GM18858 (cell line): ENCODE data around the gene TBCC.

Source experiments
- ATAC-seq: cut with Tn5 transposase; IDR thresholded peaks from one replicate; pipeline ENCODE4 v1.9.1; 2021; ENCODE audit not compliant: unreplicated experiment

The TBCC gene, protein sequence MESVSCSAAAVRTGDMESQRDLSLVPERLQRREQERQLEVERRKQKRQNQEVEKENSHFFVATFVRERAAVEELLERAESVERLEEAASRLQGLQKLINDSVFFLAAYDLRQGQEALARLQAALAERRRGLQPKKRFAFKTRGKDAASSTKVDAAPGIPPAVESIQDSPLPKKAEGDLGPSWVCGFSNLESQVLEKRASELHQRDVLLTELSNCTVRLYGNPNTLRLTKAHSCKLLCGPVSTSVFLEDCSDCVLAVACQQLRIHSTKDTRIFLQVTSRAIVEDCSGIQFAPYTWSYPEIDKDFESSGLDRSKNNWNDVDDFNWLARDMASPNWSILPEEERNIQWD

GRCh38 chr6:42745640-42746462 is at the start of gene TBCC:
Gene TBCC, minus strand, starts transcription at chr6:42746103. Its CDS starts 30 bp downstream, at chr6:42746073.
- peak; percentile 83 for ATAC-seq

GRCh38 chr6:42795651-42796050 is 49.7 kb upstream of the TBCC start:
- ATAC-seq = no peak

DNA sequence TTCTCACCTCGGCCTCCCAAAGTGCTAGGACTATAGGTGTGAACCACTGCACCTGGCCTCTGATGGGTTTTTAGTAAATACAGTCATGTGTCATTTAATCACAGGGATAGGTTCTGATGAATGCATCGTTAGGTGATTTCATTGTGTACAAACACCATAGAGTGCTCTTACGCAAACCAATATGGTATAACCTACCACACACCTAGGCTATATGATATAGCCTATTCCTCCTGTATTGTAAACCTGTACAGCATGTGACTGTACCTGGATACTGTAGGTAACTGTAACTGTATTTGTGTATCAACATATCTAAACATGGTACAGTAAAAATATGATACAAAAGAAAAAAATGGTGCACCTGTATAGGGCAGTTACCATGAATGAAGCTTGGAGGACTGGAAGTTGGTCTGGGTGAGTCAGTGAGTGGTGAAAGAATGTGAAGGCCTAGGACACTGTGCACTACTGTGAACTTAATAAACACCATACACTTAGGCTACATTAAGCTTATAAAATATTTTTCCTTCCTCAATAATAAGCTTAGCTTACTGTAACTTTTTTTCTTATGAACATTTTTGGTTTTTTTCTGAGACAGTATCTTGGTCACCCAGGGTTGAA is 45.9 kb upstream of the TBCC start:
- no peak for ATAC-seq

- ATAC-seq = no peak
Measured at GRCh38 chr6:42790549-42791181, 44.8 kb upstream of the TBCC start.

- ATAC-seq = no peak
Measured at GRCh38 chr6:42788671-42789070, 42.8 kb upstream of the TBCC start.

GRCh38 chr6:42787063-42787472 is 41.2 kb upstream of the TBCC start:
- ATAC-seq = no peak

DNA sequence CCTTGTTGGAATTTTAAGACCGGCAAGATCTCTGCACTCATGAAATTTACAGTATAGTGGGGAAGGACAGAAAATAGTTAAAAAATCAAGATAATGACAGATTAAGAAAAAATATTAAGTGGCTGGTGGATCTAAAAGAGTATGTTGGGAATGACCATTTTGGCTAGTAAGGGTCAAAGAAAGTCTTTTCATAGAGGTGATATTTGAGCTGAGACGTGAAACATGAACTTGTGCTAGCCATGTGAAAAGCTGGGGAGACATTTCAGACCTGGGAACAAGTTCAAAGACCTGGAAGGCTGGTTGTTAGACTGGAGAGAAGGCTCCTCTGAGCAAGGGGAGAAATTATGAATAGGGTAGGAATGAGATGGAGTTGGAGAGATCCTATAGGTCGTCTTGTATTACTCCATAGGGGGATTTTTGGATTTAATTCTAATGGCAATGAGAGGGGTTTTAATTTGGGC is 40.7 kb upstream of the TBCC start:
- ATAC-seq = no peak

GRCh38 chr6:42784717-42785498 is 39.0 kb upstream of the TBCC start:
- ATAC-seq = no peak

GRCh38 chr6:42783876-42784642 is 38.2 kb upstream of the TBCC start:
- no peak for ATAC-seq

DNA sequence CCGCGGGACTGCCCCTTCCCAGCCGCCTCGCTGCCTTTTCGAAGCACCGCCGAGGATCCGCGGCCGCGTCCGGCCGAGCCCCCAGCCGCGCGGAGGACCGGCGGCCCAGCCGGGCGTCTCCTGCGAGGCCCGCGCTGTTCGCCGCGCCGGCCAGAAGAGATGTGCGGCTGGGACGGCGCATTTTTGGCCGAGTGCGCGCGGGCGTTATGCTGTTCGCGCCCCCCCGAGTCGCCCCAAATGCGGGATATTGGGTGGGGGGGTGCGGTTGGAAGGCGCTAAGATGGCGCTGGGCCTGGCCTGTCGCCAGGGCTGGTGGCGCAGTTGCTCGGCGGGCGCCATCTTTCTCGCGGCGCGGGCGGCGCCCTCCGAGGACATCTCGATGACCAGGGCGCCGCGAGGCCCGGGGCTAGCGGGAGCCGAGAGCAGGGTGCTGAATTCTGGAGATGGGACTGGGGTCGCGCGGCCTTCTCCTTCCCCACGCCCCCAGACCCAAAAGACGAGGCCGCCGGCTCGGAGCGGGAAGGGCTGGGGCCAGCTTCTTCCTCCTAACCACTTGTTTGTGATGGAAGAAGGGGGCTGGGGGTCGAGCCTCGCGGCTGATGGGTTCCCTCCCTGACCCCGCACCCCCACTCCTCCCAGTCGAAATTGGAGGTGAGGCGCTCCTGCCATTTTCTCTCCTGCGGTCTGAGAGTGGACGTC is 37.4 kb upstream of the TBCC start:
- ATAC-seq = no peak

DNA sequence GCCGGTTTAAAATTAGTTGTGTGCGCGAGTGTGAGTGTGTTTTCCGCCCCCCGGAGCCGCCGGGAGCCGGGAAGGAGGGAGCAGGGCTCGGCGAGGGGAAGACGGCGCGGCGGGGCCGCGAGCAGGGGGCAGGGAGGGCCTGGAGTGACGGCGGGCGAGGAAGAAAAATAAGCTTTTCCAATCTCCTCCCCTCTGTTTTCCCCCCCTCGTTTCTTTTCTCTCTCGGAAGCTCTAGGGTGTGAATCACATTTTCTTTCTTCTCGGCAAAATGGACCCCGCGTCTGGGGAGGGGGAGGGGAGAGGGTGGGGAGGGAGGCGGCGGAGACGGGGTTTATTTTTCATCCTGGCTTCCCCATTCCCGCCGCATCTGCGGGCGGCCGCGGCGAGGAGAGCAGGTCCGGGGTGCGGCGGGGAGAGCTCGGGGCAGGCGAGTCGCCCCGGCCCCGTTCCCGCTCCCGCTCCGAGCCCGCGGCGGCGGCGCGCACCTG is 36.8 kb upstream of the TBCC start:
- no peak for ATAC-seq

DNA sequence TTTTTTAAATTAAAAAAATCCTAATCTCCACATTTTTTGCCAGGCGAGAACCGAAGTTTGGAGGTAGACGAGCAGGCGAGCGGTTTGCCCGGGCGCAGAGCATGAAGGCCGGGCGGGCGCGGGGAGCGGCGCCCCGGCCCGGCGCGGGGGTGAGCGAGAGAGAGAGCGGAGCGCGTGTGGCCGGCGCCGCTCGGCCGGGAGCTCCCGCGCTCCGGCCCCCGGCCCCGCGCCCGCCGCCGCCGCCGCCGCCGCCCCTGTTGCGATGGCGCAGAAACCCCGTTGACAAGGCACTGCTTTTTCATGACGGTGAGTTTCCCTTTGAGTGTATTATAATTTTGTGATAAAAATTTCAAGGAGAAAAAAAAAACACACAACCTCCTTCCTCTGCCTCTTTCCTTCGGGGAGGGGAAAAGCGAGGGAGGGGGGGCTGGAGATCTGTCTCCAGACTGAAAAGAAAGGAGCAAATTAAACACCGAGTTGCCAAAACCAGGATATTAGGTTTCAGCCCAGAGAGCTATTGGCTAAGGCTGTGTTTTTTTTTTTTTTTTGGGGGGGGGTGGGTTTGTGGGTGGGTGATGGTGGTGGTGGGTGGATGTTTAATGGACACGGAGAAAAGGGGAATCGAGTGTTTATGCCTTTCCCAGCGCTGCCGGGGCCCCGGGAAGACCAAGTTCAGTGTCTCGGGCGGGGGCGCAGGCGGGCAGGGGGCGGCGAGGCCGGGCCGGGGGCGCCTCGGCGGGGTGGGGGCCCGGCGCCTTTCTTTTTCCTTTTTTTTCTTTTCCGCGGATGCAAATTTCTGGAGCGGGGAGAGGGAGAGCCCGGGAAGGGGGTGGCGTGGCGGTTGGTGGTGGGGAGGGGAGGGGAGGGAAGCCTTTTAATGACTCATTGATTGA is 36.1 kb upstream of the TBCC start, which contains the start of gene BICRAL:
TSS of gene BICRAL (plus strand) at position 257 of the 893 bp plus-strand sequence. CDS start 39,971 bp downstream, outside the sequence.
- ATAC-seq = no peak

GRCh38 chr6:42781546-42781795 is 35.6 kb upstream of the TBCC start:
- no peak for ATAC-seq

DNA sequence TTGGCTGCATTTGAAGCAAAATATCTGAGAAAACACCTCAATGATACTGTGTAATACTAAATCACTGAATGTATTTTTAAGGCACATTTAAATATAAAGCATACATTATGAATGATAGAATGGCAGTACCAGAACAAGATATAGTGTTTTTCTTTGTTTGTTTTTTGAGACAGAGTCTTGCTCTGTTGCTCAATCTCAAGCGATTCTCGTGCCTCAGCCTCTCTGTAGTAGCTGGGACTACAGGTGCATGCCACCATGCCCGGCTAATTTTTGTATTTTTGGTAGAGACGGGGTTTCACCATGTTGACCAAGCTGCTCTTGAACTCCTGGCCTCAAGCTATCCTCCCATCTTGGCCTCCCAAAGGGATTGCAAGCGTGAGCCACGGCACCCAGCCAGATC is 33.6 kb upstream of the TBCC start:
- no peak for ATAC-seq

DNA sequence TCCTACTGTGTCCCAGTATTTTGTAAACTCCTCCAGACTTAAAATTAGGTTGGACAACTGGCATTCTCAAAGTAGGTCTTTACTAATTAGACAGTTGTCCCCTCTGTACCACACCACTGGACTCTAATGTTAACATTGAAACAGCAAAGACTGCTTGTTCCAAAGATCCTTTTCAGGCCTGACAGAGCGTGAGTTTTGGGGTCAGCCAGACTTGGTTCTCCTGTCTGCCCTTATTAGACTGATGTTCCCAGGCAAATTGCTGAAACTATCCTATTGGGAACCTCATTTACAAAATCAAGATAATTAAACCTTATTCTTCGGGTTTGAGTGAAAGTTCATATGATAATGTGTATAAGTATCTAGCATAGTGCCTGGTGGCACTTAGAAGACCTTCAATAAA is 32.2 kb upstream of the TBCC start:
- no peak for ATAC-seq

DNA sequence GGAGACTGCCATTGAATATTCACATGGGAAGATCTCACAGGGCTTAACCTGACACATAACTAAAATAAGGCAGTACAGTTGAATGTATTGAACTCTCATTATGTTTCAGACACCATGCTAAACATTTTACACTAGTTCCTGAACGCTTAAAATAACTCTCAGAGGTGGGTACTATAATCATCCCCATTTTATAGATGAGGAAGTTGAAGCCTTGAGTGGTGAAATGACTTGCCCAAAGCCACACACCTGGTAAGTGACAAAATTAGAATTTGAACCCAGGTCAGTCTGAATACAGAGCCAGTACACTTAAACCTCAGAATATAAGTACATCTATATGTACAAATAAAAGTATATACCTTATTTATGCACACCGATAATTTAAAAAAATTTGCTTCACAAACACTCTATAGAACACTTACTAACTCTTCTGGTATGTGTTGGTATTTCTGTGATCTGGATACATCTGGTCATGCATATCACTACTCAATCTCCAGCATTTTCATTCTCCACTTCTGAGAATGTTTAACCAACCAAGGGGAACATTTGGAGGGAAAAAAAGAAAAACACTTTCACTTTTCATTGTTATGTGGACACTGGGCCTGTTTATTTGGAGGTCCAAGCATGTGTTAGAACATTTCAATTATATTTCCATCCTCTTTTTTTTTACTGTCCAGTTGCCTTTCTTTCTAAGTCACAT is 31.4 kb upstream of the TBCC start:
- ATAC-seq = no peak

DNA sequence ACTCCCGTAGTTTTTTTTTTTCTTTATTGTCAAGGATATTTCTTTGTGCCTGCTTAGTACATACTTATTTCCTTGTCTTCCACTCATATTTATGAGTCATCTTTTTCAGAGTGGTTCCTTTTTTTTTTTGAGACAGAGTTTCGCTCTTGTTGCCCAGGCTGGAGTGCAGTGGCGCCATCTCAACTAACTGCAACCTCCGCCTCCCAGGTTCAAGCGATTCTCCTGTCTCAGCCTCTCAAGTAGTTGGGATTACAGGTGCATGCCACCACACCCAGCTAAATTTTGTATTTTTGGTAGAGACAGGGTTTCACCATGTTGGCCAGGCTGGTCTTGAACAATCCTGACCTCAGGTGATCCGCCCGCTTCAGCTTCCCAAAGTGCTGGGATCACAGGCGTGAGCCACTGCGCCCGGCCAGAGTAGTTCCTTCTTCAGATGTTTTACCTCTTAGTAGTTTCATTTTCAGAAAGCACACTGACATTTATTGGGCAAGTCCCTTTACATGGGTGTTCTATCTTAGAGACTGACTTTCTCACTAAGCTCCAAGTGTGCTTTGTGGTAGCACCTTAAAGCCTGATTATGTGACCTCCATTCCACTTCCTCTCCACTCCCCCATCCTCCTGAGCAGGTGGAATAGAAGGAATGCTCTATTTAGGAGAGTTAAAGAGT is 29.1 kb upstream of the TBCC start:
- peak; percentile 35 for ATAC-seq
